GM19438 (cell line): Measurements from ENCODE around the gene SMIM28.

Experiments
- ATAC-seq: cut with Tn5 transposase; IDR thresholded peaks from one replicate; pipeline ENCODE4 v1.9.1; 2021; ENCODE audit warnings: low read depth; ENCODE audit not compliant: unreplicated experiment

Gene SMIM28

DNA sequence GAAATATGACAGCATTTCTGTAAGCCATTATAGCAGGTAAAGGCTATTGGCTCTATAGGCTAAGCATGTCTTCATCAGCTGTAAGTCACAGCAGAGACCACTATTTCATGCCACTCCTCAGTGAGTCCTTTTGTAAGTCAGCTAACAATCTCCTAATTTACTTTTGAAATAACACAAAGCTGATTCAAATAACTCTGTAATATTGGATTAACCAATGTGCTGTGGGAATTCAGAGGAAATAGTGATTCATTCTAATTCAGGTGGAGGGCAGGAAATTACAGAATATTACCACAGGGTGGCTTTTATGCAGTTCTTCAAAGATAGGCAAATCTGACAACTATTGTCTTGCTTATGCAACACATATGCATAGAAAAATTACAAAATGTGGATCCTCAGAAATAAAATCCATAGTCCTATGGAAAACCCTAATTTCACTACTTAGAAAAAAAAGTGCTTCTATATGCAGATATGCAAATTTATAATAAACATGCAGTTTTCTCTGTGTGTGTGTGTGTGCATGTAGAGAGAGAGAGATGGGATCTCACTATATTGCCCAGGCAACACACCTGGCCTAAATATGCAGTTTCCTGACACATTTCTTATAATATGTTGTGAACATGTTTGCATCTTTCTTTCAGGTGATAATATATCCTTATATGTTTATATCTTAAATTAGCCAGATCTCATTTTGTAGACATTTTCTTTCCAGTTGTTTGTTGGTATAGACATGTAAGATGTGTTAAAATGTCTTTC, 4.8 kb upstream of the SMIM28 start:
- no peak for ATAC-seq

DNA sequence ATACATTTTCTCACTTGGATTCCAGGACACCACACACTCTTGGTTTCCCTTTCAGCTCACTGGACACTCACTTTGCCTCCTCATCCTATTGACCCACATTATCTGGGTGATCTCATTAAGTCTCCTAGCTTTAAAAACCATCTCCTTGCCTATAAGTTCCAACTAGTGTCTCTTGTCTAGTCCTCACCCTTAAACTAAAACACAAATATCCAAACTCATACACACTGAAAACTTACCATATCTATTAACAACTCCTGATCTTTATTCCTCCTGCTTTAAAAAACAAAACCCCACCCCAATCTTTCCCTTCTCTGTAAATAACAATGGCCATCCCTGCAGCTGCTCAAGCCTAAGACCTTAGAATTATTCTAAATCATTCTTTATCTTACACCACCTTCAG, 3.5 kb upstream of the SMIM28 start:
- ATAC-seq: no peak

GRCh38 chr6:138374815-138375214, 2.9 kb upstream of the SMIM28 start:
- no peak for ATAC-seq

- ATAC-seq: no peak
Measured at GRCh38 chr6:138377042-138377441, 663 bp upstream of the SMIM28 start.

DNA sequence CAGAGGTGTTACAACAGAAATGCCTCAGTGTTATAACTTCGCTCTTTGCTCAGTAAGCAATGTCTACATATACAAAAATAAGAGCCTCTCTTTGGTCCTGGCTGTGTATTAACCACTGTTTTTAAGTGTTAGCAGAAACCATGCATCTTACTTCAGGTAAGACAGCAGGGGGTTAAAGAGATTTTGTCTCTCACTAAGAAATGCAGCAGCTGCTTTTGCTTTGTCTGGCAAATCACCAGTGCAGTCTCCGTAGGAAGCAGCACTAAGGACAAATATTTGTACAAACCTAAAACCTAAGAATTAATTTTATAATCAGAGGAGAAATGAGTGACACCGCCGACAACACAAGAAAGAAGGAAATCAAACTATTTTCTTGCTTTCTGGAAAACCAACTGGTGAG, 758 bp downstream of the SMIM28 start:
- ATAC-seq: no peak

DNA sequence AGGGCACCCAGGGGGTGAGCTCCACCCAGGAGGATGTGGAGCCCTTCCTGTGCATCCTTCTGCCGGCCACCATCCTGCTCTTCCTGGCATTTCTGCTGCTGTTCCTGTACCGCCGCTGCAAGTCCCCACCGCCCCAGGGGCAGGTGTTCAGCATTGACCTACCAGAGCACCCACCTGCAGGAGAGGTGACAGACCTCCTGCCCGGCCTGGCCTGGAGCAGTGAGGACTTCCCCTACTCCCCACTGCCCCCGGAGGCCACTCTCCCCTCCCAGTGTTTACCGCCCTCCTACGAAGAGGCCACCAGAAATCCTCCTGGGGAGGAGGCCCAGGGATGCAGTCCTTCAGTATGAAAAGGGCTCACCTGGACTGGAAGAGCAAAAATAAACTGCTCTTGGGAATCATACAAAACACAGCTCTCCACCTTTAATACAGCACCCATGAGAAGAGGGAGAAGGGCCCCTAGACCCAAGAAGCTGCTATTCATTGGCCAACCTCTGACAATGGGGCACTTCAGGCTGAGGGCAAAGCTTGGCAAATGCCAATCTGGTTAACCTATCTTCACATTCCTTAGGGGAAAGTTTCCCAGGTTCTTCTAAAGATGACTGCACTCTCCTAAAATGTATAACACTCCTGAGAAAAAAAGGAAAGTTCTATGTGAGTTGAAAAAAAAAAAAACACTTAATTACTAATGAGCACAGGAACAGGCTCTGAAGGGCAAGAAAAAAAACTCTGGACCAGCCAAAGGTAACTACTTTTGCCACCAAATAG, 5.0 kb downstream of the SMIM28 start:
- ATAC-seq: no peak

DNA sequence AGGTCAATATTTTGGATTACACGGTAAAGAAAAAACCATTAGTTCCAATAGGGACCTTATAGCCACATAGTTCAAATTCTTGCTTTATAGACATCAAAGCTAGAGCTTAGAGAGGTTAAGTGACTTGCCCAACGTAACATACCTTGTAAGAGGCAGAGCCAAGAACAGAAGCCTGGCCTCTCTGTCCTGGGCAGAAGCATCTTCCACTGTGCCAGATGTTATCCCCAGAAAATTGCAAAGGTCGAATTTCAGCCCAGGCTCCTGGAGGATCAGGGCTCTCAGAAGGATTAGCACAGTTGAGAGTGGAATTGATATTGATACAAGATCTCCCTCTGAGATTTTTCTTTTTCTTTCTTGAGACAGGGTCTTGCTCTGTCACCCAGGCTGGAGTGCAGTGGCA, 6.1 kb downstream of the SMIM28 start:
- ATAC-seq: no peak

GRCh38 chr6:138386897-138387296, 9.2 kb downstream of the SMIM28 start:
- ATAC-seq: no peak

DNA sequence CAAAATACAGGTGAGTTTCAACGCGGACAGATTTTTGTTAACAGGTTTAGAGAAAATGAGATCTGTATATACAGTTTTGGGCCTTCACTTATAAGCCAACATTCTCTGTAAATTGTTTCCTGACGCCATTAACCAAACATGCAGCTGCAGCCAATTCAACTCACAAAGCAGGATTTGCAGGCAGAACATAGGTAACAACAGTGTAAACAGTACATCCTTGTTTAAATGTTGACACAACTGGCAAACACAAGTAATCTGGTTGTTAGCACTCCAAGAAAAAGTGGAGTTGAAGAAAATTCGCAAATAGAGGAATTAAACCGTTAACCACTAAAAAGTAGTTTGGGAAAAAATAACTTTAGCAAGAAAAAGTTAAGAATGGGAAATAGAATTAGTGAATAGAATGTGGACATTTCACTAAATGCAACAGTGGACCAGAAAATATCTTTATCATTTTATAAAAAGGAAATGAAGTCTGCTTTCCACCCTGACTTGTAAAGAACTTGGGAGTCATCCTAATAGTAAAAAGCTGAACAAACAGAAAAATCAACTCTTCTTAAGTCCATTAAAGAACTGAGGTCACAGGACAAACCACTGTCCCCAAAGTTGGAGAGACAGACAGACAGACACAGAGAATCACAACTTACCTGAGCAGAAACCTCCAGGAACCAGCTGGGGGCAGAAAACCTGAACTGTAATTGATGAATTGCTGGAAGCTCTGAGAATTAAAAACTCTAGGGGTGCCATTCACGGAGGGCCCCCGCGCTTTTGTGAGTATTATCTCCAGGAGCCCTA, 10.1 kb downstream of the SMIM28 start:
- no peak for ATAC-seq

DNA sequence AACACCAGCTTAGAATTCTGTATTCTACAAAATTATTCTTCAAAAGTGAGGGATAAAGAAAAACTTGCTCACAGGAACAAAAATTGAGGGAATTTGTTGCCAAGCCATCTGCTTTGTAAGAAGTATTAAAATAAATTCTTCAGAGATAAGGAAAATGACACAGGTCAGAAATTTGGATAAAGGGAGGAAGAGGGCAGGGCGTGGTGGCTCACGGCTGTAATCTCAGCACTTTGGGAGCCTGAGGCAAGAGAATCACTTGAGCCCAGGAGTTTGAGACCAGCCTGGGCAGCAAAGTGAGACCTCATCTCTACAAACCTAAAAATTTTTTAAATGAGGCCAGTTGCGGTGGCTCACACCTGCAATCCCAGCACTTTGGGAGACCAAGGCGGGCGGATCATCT, 11.8 kb downstream of the SMIM28 start:
- ATAC-seq: no peak

- no peak for ATAC-seq
Measured at GRCh38 chr6:138393871-138394783, 16.4 kb downstream of the SMIM28 start.

DNA sequence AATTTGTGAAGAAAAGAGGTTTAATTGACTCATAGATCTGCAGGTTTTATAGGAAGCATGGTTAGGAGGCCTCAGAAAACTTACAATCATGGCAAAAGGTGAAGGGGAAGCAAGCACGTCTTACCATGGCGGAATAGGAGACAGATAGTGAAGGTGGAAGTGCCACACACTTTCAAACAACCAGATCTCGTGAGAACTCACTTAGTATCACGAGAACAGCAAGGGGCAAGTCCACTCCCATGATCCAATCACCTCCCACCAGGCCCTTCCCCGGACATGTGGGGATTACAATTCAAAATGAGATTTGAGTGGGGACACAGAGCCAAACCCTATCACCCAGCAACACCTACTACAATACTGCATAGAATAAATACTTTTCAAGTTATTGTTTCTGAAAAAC, 19.0 kb downstream of the SMIM28 start:
- no peak for ATAC-seq

DNA sequence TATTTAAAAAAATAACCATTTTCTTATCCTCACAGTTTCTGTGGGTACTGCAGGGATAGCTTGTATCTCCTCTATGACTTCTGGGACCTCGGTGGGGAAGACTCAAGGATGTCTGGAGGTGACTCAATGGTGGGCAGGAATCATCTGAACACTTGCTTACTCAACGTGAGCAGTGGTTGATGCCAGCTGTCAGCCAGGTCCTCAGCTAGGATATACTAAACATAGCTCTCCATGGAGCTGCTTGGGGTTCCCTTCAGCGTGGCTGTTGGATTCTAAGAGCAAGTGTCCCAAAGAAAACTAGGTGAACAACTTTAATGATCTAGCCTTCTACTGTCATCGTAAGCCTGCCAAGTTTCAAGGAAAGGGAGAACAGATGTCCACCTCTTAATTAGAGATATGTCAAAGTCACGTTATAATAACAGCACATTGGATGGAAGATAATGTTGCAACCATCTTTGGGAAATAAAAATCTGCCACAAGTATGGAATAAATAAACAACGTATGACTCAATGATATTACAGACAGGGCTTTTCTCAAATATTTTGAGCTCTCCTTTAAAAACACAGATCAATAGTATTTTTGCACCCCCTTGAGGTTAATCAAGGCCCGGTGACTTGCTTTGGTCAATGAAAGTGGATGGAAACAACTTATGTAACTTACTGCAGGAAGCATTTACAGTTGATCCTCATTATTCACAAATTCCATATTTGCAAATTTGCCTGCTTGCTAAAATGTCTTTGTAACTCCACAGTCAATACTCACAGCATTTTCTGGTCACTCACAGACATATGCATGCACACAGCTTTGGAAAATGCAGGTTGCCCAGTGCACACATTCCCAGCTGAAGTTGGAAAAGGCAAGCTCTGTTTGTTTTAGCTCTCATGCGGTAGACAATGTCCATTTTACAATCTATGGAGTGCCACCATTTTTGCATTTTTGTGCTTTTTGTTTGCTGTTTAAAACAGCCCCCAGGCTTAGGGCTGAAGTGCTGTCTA, 19.7 kb downstream of the SMIM28 start:
- no peak for ATAC-seq

- no peak for ATAC-seq
Measured at GRCh38 chr6:138400326-138400725, 22.6 kb downstream of the SMIM28 start.

GRCh38 chr6:138401960-138402837, 24.5 kb downstream of the SMIM28 start:
- no peak for ATAC-seq

DNA sequence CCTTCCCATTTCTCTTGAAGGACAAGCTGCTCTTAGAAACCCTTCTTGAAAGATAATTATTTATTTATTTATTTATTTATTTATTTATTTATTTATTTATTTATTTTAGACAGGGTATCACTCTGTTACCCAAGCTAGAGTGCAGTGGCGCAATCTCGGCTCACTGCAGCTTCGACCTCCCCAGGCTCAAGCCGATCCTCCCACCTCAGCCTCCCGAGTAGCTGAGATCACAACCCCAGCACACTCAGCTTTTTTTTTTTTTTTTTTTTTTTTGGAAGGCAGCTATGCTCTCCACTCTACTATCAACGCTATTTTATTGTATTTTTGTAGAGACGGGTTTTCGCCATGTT, 25.1 kb downstream of the SMIM28 start:
- no peak for ATAC-seq

DNA sequence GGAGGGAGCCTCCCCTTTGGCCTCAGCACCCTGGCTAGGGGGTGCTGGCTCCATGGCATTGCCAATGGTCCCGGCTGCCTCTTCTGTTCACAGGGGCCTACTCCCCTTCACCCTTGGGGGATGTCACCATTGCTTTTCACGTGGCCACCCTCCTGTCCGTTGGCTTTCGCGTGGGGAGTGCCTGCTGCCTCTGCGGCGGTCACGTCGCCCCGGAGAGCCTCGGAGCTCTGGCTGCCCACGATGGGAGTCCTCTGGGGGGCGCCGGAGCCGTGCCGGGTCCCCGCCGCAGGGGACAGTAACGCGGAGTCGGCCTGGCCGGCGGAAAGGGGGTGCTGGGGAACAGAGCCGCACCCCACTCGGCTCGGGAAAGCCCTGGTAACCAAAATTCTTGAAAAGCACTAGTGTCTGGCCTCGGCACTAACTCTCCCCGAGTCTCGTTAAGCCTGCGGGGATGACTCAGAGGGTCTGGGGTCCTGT, 25.7 kb downstream of the SMIM28 start:
- peak; percentile 20 for ATAC-seq
